GM19395 (cell line): ENCODE results near the gene NLGN4Y.

Experiments used
- ATAC-seq: cut with Tn5 transposase; IDR thresholded peaks from one replicate; pipeline ENCODE4 v1.9.1; 2021; ENCODE audit warnings: mild to moderate bottlenecking, moderate library complexity; ENCODE audit not compliant: unreplicated experiment

The NLGN4Y gene

DNA sequence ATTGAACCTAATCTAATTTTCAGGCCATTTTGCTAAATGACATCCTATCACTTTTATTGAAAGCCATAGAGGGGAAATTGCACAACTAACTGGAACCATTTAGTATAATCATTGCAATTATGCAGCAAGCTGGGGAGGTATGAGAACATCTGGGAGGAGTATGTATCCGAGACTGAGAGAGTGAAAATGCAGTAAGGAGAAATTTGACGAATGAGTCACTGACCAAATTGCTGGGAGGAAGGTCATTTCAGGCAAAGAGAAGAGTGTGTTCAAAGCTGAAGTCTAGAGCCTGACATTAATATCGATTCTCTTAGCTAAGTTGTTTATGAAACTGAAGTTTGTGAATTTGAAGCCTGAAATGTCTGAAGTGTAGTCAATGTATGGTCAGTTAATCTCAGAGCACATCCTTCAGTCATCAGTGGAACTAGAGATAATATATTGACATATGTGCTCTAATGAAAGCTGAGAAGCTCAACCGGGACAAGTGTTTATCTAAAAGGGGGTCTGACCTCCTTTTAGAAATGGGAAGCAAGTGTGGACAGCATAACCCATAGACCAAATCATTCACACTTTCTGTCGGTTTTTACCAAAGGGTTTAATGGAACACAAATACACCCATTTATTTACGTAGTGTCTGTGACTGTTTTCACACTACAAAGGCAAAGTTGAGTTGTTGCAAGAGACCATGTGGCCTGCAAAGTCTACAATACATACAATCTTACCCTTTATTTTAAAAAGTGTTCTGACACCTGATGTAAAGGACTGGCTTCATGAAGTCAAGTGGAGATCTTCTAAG lies 120.0 kb downstream of the NLGN4Y start:
- no peak for ATAC-seq

DNA sequence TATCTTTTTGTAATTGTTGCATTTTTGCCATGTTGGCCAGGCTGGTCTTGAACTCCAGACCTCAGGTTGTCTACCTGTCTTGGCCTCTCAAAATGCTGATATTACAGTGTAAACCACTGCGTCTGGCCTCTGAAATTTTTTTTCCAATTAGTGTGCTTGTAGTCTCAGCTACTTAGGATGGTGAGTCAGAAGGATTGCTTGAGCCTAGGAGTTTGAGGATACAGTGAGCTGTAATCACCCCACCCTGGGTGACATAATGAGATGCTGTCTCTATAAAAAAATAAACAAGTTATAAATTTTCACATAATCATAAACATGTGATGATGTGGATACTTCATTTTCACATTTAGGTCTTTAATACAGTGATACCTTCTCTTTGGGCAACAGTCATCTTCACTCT lies 154.9 kb downstream of the NLGN4Y start:
- no peak for ATAC-seq

DNA sequence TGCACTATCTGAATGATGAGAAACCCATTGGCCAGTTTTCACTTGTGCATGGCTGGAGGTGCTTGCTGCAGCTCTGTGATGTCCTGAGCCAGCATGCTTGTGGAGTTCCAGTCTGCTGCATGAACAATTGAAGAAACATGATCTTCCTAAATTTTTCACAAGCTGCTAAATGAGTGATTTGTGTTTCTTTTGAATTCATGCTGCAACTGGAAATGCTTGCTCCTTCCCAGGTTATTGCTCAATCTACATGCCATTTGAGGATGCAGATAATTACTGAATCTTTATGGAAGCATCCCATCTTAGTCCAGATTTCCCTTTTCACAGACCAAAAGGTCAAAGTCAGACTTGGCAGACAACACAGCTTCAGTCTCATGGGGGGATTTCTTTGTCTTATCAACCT lies 170.2 kb downstream of the NLGN4Y start:
- ATAC-seq, result no peak

DNA sequence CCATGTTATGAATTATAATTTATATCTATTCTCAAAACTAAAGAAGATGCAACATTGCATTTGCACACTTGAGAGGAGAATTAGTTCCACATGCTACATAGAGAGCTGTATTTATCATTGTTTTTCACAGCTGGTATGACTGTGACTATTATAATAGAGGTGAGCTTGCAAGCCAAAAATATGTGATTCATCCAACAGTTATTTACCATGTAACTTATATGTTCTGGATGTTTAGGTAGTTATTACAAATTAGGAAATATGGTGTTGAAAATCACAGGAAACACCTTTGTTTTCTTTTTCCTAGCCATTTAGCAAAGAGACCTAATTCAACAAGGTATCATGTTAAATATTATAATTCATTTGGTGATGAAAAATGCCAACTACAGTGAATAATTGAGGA lies 183.8 kb downstream of the NLGN4Y start:
- no peak for ATAC-seq

DNA sequence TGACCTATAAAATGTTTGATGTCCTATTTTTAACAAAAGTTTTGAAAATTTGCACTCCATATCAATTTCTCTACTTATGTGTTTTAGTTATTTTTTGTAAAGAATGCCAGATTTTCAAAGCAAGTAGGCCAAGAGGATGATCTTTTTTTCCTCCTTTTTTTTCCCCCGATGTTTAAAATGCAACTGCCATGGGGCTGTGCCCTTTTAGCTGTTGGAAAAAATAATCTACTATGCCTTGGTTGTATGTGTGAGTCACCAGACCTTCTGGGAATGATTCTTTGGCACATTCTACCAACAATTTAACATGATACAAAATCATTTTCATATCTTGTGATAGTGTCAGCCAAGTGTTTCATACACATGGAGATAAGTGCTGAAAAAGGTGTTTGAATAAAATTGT lies 217.3 kb downstream of the NLGN4Y start:
- ATAC-seq, result no peak

DNA sequence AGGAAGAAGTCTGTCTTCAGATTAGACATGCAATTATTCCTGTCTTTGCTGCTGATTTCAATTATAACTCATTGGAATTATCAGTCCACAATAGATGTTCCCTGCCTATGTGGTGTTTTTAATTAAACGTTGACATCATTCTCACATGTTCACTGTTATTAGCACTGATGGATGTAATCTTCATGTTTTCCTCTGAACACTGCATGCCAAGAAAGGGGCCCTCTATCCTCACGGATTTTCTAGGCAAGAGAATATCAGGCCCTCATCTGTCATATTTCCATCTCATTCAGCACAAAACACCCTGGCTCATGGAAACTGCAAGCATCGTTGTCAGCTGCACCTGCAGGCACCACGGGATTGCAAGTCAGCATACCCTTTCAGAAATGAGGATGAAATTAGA lies 224.0 kb downstream of the NLGN4Y start:
- no peak for ATAC-seq

DNA sequence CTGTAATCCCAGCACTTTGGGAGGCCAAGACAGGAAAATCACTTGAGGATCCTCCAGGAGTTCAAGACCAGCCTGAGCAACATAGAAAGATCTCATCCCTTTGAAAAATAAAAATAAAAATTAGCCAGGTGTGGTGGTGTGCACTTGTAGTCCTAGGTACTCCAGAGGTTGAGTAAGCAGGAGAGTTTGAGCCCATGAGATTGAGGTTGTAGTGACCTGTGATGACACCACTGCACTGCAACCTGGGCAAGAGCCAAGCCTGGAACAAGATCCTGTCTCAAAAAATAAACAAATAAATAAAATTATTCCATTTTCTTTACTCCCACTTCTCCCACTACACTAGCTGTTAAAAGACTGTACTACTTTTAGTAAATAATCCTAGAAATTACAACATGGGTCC lies 231.2 kb downstream of the NLGN4Y start:
- no peak for ATAC-seq

DNA sequence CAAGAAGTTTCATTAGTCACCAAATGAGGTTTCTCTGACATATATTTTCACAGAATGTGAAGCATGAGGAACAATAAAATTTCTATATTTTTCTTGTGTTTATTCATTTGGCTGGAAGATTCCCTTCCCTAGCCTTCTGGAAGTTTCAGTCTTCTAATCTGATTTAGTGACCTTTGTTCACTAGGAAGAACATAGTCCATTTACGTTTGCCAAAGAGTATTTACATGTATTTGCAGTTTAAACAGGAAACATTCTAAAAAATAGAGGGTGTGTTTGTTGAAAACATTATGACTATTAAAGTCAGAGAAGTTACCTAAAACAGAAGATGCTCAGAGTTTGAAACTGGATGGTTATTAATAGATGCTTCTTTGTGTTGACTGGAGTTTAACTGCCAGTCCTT lies 238.6 kb downstream of the NLGN4Y start:
- ATAC-seq, result no peak

DNA sequence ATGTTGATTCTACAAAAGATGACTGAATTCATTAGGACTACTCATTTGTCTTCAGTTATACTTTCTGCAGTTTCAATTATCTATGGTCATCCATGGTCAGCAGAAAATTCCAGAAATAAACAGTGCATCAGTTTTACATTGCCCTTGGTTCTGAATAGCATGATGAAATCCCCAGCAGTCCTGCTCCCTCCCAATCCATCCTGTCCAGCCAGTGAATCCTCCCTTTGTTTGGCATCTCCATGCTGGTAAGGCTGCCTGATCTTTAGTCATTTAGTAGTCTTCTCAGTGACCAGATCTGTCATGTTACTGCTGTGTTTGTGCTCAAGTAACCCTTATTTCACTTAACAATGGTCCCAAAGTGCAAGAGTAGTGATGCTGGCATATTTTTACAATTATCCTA lies 239.3 kb downstream of the NLGN4Y start:
- no peak for ATAC-seq

DNA sequence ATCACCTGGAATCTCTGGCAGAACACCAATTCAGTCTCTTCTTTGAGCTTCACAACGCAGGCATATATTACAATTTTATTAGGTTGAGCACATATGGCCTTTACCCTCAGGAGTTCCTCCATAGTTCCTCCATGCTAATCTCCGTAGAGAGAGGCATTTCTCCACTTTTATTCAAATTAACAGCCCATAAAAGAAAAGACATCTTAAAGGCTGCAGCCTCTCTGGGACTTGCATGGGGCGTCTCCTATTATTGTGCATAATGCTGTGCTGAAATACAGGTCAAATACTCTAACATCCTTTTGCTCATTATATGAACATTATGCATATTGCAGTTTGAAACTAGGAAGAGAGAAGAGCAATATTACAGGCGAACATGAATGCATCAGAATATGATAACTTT lies 253.9 kb downstream of the NLGN4Y start:
- no peak for ATAC-seq

DNA sequence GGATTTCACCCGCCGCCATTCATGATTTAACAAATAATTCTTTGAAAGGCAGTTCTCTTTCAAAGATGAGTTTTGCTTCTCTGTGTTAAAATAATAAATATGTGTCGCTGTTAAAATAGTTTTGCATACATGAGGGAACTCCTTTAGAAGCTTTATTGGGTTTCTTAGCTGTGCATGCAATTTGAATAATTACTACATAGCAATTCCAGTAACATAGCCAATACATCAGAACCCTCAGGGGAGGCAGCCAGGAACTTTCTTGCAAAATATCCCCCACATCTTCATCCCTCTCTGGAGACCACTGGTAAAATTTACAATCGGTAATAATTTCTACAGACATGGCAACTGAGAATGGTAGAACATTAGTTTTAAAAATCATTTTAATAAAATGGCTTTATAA lies 268.8 kb downstream of the NLGN4Y start:
- no peak for ATAC-seq

DNA sequence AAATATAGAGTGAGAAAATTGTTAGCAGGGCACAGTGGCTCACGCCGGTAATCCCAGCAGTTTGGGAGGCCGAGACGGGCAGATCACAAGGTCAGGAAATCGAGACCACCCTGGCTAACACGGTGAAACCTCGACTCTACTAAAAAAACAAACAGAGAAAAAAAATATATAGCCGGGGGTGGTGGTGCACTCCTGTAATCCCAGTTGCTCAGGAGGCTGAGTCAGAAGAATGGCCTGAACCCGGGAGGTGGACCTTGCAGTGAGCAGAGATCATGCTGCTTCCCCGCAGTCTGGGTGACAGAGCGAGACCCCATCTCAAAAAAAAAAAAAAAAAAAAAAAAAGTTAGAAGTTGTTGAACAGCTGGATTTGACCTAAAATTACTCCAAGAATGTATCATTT lies 269.3 kb downstream of the NLGN4Y start:
- no peak for ATAC-seq

DNA sequence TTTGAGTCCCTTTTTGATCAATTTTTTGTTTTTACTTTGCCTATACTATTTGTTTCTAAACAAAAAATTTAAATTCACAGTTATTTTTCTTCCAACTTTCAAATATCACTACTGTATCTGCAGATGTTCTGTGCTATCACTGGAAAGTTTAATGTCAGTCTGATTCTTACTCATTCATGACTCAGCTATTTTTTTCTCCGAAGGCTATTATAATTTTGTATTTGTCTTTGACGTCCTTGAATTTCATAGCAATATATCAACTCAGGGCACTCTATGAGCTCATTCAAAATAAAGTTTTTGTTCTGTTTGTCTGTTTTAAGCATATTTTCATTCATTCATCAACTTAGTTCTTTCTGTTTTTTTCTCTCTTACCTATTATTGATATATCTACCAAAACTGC lies 273.7 kb downstream of the NLGN4Y start:
- no peak for ATAC-seq

DNA sequence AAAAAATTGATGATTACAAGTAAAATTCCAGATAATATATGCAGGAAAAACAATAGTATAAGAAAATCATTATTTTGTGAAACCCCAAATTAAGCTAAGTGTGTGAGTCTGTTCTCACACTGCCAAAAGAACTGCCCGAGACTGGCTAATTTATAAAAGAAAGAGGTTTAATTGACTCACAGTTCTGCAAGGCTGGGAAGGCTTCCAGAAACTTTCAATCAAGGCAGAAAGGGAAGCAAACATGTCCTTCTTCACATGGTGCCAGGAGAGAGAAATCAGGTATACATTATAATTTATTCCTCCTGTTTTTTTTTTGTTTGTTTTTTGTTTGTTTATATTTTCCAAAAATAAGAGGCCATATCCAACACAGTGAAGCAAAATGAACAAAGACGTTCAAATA lies 276.8 kb downstream of the NLGN4Y start:
- ATAC-seq, result no peak

DNA sequence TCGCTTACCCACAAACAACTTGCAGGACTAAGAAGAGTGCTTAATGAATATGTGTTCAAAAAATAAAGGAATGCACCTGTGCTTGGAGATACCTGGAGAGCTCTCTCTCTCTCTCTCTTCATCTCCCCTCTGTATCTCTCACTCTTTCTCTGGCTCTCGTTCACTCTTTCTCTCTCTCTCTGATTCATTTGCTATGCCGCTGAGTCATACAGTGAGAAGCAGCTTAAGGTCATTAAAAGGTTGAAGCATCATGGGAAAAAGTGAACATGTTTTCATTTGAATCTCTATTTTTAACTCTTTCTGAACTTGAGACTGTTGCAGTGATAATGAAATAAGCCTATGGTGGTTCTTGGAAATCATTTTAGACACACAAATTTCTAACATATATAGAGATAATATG lies 277.8 kb downstream of the NLGN4Y start:
- no peak for ATAC-seq

DNA sequence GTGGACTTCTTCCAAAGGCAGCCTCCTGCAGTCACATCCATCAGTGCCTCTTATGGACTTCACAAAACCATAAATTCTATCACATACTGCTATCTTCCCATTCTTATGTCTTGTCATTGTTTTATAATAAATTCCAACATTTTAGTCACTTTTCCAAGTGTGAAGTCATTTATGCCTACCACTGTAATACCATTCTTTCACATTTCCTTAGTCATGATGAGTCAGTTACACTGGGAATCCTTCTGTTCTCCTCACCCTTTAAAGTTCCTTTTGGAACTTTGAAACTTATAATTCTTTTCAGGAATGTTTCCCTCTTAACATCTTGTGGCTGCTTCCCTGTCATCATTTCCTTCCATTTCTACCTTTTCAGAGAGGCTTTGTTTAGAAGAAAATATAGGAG lies 279.7 kb downstream of the NLGN4Y start:
- ATAC-seq, result no peak

DNA sequence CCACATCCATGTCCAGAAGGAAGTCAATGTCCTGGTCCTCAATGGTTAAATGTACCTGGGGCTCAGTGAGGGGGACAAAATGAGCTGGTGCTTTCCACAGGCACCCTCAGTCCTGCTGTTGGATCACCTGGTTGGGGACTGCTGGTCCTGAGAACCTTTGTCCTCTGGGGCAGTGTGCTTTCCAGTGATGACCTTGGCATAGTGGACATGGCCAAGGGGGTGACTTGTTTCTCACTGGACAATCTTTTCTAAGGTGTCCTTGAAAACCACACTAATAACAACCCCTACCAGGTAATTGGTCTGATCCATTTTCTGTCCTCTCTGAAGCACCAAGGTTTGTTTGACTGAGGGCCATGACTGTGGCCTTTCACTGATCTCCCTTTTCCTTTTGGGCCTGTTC lies 294.1 kb downstream of the NLGN4Y start:
- ATAC-seq, result no peak

DNA sequence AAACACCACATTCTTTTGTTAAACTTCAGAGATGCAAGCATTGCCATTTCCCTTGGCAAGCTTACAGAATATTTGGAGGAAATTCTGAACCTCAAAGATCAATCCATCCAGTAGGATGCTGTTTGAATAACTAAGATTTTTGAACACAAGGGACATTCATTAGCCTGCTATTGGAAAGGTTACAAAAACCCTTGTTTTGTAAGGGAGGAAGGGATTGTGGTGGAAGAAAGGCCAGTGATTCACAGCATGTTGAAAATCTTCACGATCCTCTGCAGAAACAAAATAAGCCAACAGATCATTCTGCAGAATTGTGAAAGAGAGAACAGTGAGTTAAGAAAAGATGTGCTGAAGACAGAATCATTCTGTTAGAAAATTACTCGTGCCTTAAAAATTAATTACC lies 297.9 kb downstream of the NLGN4Y start:
- no peak for ATAC-seq

DNA sequence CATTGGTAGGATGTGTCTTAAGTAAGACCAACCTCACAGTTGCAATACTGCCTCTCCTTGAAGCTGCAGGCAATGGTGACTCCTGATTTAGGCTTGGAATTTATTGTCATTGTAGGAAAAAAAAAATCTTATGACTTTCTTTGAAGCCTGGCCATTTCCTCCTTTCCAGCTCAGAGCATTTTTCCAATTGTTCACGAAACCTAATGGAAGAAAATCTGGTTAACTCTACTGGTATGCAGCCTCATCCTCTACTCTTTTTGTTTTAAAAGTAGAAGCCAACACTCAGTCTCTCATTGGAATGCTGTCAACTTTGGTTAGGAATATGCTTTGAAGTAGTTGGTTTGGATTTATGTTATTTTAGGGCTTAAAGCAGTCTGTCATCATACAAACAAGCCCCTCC lies 298.6 kb downstream of the NLGN4Y start:
- ATAC-seq, result no peak

DNA sequence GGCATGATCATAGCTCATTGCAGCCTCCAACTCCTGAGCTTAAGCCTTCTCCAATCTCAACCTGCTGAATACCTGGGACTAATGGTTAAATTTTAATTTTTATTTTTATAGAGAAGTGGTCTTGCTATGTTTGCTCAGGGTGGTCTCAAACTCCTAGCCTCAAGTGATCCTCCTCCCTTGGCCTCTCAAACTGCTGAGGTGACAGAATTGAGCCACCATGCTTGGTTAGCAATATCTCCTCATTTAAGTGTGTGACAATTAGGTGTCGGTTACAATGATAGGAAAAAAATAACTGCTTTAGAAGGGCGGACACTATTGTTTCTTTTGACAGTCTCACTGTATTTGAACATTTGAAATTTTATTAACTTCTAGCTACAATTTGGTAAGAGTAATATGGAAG lies 300.3 kb downstream of the NLGN4Y start:
- no peak for ATAC-seq

DNA sequence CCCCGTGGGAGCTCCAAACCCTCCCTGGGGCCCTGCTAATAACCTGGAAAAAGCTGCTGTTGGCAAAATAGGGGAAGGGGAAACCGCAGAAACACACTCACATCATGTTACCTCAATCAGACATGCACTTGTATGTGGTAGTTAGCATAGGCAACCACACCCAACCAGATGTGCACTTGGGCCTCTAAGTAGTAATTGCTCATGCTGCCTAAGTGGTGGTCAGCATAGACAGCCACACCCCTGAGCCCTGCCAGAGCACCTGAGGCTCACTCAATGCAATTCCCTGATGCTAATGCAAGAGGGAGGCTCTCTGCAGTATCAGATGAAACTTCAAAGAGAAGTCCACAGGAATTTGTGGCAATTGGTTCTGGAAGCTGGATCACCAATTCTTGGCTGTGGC lies 301.4 kb downstream of the NLGN4Y start:
- no peak for ATAC-seq

DNA sequence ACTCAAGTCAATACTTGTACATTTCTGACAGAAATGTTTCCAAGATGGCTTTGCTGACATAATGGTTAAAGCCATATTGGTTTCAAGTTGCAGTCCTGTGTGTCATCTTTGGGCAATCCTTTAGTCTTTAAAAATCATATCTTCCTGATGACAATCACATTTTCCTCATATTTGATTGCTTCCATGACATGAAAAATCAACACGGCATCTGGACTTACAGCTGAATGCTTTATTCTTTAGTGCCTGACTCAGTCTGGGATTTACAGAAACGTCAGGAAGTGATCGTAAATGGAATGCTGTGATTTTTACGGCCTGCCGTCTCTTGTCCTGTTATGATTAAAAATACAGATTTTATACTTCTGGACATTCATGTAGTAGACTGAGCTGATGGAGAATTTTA lies 304.2 kb downstream of the NLGN4Y start:
- ATAC-seq, result no peak

DNA sequence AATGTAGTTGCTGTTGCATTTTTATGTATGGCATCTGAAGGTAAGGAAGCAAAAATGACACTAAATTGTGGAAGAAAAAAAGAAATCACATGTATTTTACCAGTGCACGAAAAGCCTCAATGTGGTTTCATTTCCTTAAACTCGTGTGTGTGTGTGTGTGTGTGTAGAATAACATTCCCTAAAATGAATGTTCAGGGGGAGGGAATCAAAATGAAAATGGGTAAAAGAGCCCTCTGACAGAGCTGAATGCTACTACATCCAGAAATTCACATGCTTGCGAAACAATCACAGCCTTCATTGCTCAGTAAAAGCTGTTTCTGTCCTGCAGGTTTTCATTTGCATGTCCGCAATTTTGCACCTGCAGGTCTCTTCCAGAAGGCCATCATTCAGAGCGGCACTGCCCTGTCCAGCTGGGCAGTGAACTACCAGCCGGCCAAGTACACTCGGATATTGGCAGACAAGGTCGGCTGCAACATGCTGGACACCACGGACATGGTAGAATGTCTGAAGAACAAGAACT lies 305.1 kb downstream of the NLGN4Y start:
- no peak for ATAC-seq
